ENCODE measurements around the gene AUTS2.

The AUTS2 gene

GRCh38 chr7:70585071-70585470 is 986.8 kb downstream of the AUTS2 start:
- Histone ChIP-seq H3K4me3 (ENCODE audit: severe bottlenecking) (no peak overlapping the region), H3K9me3 (ENCODE audit: severe bottlenecking) (no peaks in the 10 kb centered on the region), H3K27ac (ENCODE audit: poor library complexity, severe bottlenecking) (no peak overlapping the region), H3K36me3 (ENCODE audit: low read depth) (no peaks in the 10 kb centered on the region), H3K27me3 (ENCODE audit: insufficient read depth, poor library complexity, severe bottlenecking) (no peaks in the 10 kb centered on the region), H3K4me1 (ENCODE audit: insufficient read depth, poor library complexity, severe bottlenecking) (no peaks in the 10 kb centered on the region)
- no peak for TF ChIP-seq CTCF (IDR thresholded peaks at IDR 0.05; ENCODE audit: poor library complexity, severe bottlenecking)
- DNase-seq (ENCODE audit: low spot score) (no peak), ATAC-seq (ENCODE audit: low read depth) (no peak)

DNA sequence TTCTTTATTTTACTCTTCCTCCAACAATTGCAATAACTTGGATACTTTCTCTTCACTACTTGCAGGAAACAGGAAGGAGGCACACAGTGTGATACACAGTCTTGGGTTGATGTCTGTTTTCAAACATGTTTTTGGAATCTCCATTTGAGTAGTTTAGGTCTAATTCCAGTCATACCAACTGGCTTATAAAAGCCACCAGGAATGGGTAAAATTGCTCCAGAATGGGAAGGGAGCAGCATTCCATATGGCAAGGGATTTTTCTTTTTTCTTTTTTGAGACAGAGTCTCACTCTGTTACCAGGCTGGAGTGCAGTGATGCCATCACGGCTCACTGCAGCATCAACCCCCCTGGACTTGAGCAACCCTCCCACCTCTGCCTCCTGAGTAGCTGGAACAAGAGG is 988.5 kb downstream of the AUTS2 start:
- Histone ChIP-seq H3K27me3 (ENCODE audit: insufficient read depth, poor library complexity, severe bottlenecking) (no peaks in the 10 kb centered on the region), H3K9me3 (ENCODE audit: severe bottlenecking) (no peaks in the 10 kb centered on the region), H3K4me3 (ENCODE audit: severe bottlenecking) (no peak overlapping the region), H3K4me1 (ENCODE audit: insufficient read depth, poor library complexity, severe bottlenecking) (no peaks in the 10 kb centered on the region), H3K36me3 (ENCODE audit: low read depth) (no peaks in the 10 kb centered on the region), H3K27ac (ENCODE audit: poor library complexity, severe bottlenecking) (no peak overlapping the region)
- ATAC-seq (ENCODE audit: low read depth) (no peak), DNase-seq (ENCODE audit: low spot score) (no peak)
- no peak for TF ChIP-seq CTCF (IDR thresholded peaks at IDR 0.05; ENCODE audit: poor library complexity, severe bottlenecking)

- Histone ChIP-seq H3K4me1 (ENCODE audit: insufficient read depth, poor library complexity, severe bottlenecking) (no peaks in the 10 kb centered on the region), H3K9me3 (ENCODE audit: severe bottlenecking) (no peaks in the 10 kb centered on the region), H3K27me3 (ENCODE audit: insufficient read depth, poor library complexity, severe bottlenecking) (no peaks in the 10 kb centered on the region), H3K27ac (ENCODE audit: poor library complexity, severe bottlenecking) (no peak overlapping the region), H3K4me3 (ENCODE audit: severe bottlenecking) (no peak overlapping the region), H3K36me3 (ENCODE audit: low read depth) (no peaks in the 10 kb centered on the region)
- DNase-seq (ENCODE audit: low spot score) (no peak), ATAC-seq (ENCODE audit: low read depth) (no peak)
- TF ChIP-seq CTCF (IDR thresholded peaks at IDR 0.05; ENCODE audit: poor library complexity, severe bottlenecking) = no peak
These were observed 989.5 kb downstream of the AUTS2 start for GRCh38 chr7:70587739-70588138.

- no peaks in the 10 kb centered on the region for H3K4me1 ChIP-seq (ENCODE audit: insufficient read depth, poor library complexity, severe bottlenecking)
- no peak for TF ChIP-seq CTCF (IDR thresholded peaks at IDR 0.05; ENCODE audit: poor library complexity, severe bottlenecking)
- no peak overlapping the region for H3K4me3 ChIP-seq (ENCODE audit: severe bottlenecking)
- ATAC-seq (ENCODE audit: low read depth) (no peak), DNase-seq (ENCODE audit: low spot score) (no peak)
- no peak overlapping the region for H3K27ac ChIP-seq (ENCODE audit: poor library complexity, severe bottlenecking)
- no peaks in the 10 kb centered on the region for H3K27me3 ChIP-seq (ENCODE audit: insufficient read depth, poor library complexity, severe bottlenecking)
- no peaks in the 10 kb centered on the region for H3K9me3 ChIP-seq (ENCODE audit: severe bottlenecking)
- no peaks in the 10 kb centered on the region for H3K36me3 ChIP-seq (ENCODE audit: low read depth)
These were observed 990.1 kb downstream of the AUTS2 start for GRCh38 chr7:70588191-70588921.

DNA sequence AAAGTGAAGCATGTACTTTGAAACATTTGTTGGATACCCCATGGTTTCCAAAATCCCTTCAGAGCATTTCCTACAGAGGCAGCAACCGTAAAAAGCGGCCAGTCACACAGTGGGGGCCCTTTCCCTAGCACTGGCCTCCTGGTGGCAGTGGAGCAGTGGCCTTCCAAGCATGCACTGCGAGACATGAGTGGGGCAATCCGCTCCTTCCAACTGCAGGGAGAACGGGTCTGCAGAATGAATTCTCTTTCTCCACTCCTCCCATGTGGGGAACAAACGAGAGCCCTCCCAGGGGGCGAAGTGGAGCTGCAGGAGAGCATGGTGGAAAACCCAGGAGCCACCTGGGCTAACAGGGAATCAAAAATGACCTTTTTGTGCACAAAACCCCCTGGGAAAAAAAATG is 990.7 kb downstream of the AUTS2 start:
- no peak for ATAC-seq (ENCODE audit: low read depth)
- no peaks in the 10 kb centered on the region for H3K27me3 ChIP-seq (ENCODE audit: insufficient read depth, poor library complexity, severe bottlenecking)
- H3K36me3 ChIP-seq (ENCODE audit: low read depth) = no peaks in the 10 kb centered on the region
- H3K27ac ChIP-seq (ENCODE audit: poor library complexity, severe bottlenecking) = no peak overlapping the region
- no peaks in the 10 kb centered on the region for H3K4me1 ChIP-seq (ENCODE audit: insufficient read depth, poor library complexity, severe bottlenecking)
- no peaks in the 10 kb centered on the region for H3K9me3 ChIP-seq (ENCODE audit: severe bottlenecking)
- no peak for DNase-seq (ENCODE audit: low spot score)
- TF ChIP-seq CTCF (IDR thresholded peaks at IDR 0.05; ENCODE audit: poor library complexity, severe bottlenecking) = no peak
- H3K4me3 ChIP-seq (ENCODE audit: severe bottlenecking) = no peak overlapping the region
